KG1 (cell line): ENCODE measurements around the gene BARHL2.

Experiments used
- DNase-seq: peaks from one replicate; lab custom pipeline; 2025; lab: John Stamatoyannopoulos, UW

Gene BARHL2

DNA sequence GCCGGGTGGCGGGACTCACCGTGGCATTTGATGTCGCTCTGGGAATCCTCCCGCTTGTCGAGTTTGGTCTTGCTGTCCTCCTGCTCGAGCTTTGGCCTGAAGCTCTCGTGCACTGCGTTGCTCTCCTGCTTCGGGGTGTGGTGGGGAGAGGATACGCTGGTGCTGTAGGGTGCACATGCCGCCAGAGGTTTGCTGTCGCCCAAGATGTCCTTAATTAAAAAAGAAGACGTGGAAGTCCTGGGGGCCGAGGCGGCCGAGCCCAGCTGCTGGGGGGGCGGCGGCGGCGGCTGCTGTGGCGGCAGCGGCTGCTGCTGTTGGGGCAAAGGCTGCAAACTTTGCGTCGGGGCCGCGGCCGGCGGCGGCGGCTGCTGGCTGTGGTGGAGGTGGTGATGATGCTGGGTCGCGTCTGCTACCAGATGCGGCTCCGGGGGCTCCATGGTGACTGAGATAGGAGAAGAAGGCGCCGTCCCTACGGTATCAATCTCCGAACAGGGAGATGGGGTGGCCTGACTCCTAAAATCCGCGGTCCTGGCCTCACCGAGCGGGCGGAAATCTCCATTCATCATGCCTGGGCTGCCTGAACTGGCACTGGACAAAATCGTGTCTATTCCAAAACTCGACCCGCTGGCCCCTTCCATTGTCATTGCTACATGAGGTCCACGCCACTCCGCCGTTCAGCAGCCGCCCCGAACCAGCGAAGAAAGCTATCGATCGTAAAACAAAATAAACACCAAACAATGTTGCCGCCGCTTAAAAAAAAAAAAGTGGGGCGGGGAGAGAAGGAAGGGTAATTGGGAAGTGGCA is at the start of gene BARHL2:
Gene BARHL2 (minus strand): TSS at position 751 of the 804 bp plus-strand sequence. CDS start 107 bp downstream, at position 644.
- no peak for DNase-seq

DNA sequence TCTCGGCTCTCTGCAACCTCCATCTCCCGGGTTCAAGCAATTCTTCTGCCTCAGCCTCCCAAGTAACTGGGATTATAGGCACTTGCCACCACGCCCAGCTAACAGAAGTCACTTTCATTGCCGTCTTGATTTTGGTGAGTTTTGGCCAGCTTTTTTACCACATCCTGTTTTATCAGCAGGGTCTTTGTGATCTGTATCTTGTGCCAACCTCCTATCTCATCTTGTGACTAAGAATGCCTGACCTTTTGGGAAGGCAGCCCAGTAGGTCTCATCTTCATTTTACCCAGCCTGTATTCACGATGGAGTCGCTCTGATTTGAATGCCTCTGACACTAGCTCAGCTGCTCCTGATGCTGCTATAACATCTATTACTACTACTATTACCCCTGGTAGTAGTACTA is 46.8 kb upstream of the BARHL2 start:
- DNase-seq, result no peak

DNA sequence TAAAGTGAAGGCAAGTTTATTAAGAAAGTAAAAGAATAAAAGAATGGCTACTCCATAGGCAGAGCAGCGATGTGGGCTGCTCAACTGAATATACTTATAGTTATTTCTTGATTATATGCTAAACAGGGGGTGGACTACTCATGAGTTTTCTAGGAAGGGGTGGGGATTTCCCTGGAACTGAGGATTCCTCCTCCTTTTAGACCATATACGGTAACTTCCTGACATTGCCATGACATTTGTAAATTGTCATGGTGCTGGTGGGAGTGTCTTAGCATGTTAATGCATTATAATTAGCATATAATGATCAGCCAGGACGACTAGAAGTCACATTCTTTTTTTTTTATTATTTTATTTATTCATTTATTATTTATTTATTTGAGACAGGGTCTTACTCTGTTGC is 46.4 kb upstream of the BARHL2 start:
- DNase-seq, result no peak

DNA sequence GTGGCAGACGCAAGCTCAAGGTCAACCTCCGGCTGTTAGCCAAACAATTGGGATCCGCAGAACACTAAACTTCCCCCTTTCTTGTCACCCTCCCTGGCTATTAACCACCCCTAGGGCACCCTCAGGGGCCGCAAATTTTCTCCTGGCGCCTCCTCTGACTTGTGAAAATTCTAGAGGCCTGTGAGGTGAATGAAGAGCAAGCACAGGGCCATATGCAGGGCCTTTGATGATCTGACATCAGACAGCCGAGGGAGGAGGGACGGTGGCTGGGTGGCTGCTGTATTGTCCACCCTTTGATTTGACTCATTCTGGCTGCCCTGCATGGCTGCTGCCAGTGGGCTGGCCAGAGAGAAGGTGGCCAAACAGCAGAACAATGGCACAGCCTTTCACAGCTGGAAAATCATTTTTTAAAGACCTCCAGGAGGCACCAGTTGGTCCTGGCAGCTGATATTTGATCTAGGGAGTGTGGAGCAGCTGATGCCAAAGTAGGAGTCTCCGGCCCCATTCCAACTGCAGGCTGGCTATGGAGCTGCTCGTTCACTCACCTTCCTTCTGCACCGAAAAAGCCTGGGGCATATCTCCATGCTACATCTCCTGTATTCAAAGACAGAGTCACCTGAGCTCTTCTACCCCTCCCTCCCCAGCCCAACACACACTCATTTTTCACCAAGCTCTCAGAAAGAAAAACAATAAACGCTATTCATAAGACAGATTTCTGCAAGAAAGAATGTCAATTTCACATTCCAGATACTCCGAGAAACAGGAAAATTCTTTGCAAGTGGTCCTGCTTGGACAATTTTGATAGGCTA is 44.9 kb upstream of the BARHL2 start:
- no peak for DNase-seq

DNA sequence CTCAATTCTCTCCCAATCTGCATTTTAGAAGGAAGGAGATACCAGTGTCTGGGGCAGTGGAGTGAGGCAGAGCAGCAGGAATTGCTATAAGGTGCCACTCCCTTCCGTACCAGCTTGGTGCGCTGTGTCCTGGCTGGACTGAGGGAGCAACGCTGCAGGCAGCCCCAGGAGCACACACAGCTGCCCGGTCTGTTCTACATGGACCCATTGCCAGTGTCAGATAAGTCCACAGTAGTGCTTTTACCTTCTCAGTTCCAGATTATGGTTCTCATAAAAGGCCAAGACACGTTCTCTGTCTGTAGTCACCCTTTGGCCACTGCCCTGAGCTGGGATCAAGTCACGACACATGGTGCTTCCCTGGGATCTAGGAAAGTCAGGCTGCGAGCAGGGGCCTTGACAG is 44.1 kb upstream of the BARHL2 start:
- DNase-seq, result no peak

DNA sequence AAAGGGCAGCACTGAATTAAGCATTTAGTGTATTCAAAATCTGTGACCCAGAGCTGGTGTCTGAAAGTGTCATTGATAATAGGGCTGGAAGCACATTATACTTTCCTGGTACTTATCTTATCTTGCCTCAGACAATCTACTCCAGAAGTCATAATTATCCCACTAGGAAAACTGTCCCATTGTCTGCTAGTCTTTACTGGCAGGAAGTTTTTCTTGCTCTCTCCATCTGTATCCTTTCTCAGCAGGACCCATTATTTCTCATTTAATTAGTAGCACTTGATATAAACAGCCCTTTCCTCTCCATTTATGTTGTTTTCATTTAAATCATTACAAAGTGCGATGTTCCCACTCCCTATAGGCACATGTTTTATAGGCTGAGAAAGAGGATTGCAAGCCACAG is 36.5 kb upstream of the BARHL2 start:
- DNase-seq, result no peak

DNA sequence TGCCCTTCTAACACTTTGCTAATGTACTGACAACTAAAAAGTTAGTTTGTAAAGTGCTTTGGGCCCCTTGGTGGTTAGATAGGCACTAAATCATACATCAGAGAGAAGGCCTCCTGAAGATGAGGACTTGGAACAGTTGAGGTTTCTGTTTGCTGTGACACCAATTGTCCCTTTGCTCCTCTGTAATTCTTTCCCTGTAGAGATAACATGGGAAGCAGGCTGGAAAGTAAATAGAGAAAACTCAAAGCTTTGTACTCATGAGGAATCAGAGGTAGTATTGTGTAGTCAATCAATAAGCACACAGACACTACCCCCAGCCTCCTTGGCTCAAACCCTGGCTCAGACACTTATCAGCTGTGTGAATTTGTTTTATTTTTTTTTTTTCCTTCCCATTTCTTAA is 31.6 kb upstream of the BARHL2 start:
- no peak for DNase-seq

DNA sequence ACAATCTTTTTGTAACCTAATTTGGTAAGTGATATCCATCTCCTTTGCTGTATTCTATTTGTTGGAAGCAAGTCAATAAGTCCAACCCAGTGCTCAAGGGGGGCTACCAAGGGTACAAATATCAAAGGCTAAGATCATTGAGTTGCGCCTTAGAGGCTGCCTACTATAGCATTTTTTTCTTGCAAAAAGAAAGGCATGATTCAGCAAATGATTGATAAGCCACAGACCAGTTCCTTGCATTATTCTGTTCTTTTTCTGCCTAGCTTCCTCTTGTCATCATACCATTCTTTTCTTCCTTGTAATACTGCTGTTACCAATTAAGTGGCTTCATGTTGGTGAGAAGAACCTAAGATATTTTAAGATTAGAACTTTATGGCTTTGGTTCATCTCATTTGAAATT is 29.8 kb upstream of the BARHL2 start:
- DNase-seq, result no peak

DNA sequence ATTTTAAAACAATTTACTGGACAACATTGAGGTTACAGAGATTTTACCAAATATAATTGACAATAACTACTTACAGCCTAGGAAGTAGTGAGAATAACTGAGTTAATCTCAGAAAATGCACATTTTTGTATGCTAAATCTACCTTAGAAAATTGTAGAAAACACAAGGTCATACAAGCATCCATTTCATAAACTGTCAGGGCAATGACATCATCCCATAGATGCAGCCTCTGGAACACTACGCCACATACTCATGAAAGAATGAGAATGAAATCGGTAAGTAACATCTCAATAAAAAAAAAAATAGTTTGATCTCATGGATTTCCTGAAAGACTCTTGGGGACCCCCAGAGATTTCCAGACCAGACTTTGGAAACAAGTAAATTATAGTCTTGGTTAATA is 28.9 kb upstream of the BARHL2 start:
- no peak for DNase-seq

DNA sequence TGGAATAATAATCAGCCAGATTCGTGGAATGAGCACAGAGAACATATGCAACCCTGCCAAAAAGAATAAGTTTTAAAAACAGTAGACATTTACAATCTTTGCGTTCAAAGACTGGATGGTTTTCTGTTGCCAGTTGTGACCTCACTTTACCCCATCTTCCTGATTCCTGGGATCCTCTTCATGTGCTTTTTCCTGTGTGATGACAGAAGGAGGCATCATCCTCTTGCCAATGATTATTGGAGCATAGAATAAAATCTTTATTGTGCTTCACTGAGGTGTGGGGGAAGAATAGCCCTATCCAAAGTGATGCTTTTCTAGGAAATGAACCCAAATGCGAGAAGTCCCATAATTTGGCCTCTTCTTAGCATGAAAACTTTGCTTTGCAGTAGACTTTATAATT is 15.0 kb upstream of the BARHL2 start:
- DNase-seq, result no peak

DNA sequence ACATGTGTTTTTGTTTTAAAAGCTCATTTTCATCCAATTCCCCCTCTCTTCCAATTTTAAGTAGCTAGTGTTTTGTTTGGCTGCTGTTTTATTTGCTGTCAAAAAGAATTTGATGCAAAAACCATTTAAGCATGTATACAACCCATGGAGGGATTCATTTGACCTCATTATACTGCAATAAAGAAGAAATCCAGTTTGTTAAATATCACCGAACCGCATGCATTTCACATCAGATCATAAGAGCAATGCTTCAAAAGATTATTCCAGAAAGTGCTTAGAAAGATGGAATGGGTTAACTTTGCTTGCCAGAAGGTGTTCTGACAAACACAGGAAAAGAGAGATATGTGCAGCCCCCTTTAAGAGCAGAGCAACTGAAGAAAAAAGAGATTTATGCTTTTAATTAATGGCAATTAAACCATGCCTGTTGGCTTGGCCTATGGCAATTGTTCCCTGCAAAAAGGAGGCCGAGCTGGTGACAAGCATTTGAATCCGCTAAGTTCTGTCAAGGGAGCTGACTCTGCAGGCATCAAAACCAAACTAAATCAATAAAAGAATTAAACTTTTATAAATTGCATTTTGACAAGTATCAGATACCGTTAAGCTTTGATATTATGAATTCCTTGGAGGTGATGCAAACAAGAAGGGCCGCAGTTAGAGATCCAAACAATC is 14.4 kb upstream of the BARHL2 start:
- DNase-seq, result no peak

DNA sequence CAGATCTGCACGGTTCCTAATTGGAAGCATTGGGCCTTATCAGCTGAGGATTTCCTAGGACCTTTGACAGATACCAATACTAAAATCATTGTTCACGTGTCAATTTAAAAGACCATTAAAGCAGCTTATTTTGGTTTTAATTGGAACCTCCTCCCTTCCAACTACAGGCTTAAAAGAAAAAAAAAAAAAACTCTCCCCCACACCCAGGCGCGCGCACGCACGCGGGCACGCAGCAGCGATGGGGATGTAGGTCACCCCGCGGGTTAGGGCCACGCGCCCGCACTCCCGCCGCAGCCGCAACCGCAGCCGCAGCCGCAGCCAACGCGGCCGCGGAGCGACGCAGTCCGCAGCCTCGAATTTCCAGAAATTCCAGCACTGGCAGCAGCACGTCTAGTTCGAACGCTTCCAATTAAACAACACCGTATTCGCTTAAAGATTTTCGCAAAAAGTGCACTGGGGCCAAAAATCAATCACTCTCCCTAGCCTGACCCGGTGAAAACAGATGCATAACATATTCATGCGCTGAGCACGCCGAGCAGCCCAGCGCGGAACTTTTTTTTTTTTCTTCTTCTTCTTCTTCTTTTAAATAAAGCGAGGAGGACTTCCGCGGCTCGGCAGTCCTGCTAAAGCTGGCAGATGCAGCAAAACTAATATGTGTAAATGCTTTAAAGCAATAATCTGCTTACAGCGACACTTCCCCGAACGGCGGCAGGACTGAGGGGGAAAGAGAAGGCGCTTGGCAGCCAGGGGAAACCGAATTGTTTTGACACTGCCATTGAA is 13.3 kb upstream of the BARHL2 start:
- DNase-seq, result no peak

DNA sequence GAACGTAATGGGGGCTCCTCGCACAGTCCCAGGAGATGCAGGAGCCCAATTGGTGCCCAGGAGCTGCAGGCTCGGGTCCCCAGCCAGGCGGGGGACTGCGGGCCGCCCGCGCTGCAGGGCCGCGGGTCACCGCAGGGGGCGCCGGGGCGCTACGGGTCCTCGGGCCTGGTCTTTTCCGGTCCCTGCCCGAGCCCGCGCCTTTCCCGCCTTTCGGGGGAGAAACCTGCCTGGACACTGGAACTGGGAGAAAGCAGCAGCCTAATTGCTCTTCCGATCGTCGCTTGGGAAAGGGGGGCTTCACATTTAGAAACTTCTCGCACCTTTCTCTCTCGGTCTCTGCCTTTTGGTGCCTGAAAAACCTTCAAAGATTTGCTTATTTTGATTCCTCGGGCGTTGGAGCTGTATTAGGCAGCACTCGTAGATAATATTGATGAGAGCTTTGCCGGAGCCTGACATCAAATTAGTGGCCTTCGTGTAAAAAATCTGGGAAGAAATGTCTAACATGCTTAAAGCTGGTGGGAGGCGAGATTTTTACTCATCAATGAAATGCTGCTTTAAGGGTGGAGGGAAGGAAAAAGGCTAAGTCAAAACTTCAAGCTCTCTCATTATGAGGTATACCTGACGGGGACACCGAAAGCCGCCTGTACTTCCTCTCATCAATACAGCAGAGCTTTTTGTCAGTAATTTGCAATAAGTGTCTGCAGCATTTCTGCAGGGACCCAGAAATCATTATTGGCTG is 12.6 kb upstream of the BARHL2 start:
- DNase-seq, result no peak

DNA sequence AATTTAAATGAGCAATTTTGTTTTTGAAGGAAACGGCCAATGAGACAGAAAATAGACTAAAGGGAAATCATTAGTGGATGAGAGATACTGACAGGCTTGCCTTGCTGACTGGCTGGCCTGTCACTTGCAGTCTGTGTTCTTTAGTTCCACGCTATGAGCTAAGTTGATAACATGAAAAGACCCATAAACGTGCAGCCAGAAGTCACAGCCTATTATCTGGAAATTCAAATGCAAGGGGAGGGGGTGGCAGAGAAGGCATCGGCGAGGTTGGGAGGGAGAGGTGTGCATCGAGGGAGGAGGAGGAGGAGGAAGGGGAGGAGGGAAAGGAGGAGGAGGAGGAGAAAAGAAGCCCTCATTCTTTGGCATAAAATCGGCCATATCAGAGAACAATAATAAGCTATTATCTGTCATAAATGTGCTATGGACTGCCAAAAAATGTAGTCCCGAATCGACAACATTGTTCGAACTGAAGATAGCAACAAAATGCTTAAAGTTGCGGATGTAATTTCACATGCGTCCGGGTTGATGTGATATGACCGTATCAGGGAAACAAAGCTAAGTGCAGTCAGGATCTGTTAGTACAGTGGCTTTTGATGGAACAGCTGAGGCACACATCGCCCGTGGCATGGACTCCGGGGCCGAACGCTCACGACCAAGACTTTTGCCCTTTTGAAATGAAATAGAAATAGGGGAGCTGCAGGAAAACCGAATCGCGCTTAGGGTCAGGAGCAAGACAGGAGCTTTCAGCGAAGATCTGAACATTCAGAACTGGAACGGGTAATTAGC is 11.6 kb upstream of the BARHL2 start:
- DNase-seq, result no peak

DNA sequence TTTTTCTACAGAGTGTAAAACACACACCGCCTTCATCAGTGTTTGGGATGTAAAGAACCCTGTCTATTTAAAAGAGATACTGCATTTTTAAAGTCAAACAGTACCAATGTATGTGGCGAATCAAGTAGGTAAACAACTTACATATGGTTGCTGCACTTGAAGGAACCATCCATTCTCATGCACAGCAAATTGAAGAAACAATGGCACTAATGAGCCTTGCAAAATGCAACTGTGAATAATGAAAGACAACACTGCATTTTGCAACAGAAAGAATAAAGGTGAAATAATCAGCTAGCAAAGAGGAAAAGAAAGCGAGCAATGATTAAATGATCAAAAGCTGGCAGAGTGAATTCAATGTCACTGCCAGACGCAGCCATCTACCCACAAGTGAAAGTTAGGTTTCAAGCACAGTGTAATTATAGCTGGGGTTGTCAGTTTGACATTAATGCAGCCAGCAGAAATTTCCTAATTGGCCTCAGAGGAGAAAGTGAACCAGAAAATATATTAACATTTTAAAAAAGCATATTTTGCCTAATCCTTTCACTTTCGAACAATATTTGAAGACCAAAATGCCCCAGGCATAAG is 10.9 kb upstream of the BARHL2 start:
- DNase-seq, result no peak

DNA sequence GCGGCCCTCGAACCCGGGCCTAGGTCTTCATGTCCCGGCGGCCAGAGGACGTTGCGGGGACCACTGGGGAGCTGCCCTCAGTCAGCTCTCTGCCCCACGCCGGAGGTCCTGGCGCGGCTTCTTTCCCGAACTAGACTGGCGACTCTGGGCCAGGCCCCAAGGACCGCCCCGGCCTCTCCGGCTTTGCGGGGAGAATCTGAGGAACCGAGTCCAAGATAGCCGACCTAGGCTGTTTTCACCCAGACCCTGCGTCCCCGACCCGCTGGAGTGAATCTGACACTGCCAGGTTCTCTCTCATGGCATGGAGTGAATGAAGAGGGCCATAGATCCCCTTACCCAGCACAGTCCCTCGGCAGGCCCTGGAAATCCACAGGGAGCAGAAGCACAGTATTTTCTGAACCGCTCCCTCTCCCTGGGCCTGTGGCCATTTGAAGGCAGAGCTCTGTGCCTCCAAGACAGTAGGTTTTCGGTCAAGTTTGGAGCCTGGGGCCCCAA is 9.9 kb upstream of the BARHL2 start:
- DNase-seq, result no peak

DNA sequence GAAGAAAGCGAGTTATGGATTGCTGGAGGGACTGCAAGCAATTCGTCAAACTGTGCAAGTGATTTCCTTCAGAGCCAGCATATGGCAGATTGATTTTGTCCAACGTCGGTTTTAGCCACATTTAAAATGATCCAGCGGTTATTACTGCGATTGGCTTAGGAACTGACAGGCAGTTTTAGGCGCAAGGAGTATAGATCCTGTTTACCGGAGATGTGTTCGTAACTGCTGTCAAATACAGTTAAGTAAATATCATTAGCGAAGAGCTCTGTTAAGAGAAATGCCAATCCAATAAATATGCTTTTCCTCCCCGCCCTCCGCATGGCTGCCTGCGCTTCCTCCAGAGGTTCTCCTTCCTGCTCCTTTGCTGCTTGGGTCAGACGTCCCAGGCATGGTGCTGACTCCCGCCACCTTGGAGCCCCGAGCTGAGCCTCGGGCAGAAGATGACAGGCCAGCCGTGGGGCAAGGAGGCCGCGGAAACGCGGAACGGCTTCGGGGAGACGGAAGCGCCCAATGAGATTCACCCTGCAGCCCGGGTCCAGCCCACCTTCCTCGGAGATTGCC is 9.4 kb upstream of the BARHL2 start:
- DNase-seq, result no peak

DNA sequence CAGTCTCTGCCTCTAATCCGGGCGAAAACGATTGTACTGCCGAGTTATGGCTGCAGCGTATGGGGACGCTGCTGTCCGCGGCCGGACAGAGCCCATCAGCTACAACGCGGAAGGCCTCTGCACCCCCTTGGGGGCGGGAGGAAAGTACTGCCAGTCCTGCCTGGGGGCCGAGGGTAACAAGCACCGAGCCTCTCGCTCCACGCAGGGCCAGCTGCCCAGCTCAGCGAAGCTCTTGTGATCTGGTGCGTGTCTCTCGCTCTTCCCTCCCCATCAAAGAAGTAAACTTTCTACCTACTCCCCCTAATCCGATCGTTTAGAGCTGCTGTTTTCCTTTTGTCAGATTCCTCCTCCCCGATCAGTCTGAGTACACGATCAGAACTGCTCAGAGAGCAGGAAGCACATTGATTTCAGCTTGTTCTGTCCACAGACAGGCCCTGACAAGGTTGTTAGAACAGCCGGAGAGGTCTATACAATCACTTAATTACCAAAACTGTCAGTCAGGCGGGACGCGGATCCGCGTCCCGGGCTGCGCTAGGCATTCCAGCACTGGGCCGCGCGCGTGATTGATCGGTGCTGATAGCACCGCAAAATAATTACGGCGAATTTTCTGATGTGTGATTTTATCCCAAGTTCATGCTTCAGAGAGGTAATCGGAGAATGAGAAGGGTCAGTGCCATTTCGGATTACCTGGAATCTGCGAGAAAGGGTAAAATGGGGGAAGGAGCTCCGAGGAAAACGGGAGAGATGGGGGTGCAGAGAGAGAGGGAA is 8.7 kb upstream of the BARHL2 start:
- DNase-seq, result no peak
